Measurements from ENCODE around the gene FRAT1. TPM values are rescaled to one million over a fixed set of nuclear protein-coding genes. Genes with fewer than 3 reads are reported as not detected.

The FRAT1 gene, protein sequence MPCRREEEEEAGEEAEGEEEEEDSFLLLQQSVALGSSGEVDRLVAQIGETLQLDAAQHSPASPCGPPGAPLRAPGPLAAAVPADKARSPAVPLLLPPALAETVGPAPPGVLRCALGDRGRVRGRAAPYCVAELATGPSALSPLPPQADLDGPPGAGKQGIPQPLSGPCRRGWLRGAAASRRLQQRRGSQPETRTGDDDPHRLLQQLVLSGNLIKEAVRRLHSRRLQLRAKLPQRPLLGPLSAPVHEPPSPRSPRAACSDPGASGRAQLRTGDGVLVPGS
- total RNA-seq, result 10 to 100 TPM in 1 of 4 donors, 1 to 10 TPM in 3; 6.8 to 10.0 (median 8.5) TPM

DNA sequence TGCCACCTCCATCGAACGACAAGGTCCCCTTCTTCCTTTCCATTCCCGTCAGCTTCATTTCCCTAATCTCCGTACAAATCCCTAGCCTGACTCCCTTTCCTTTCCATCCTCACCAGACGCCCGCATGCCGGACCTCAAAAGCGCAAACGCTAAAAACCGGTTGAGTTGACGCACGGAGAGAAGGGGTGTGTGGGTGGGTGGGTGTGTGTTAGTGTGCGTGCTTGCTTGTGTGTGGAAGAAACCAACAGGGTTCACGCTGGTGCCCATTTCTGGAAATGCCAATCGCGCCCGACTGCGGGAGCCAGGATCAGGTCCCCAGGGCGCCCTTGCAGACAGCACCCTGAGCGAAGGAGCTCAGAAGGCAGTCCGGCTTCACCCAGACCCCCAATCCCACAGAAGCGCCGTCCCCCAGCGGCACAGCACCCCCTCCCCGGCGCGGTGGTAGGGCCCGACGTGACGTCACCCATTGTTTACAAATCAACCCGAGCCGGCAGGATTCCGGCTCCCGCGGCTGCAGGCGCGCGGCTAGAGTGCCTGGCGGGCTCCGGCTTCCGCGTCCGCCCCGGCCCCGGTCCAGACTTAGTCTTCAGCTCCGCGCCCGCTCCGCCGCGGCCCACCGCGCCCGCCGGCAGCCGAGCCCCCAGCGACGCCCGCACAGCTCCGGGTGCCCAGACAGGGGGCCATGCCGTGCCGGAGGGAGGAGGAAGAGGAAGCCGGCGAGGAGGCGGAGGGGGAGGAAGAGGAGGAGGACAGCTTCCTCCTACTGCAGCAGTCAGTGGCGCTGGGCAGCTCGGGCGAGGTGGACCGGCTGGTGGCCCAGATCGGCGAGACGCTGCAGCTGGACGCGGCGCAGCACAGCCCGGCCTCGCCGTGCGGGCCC, at the start of gene FRAT1:
FRAT1 (plus strand) TSS at position 500 of the 880 bp plus-strand sequence; CDS start at position 683, 183 bp downstream.
- peaks cover 0 to 30% (median 10%) of the 10 kb centered on the region in 4 donors for H3K4me1 ChIP-seq
- peak within 1 kb of the TSS; percentile 59 to 74 (median 68) for H3K4me3 ChIP-seq
- no peaks in the 10 kb centered on the region for H3K9me3 ChIP-seq
- H3K36me3 ChIP-seq, result no peaks in the 10 kb centered on the region
- TF ChIP-seq POLR2A (IDR thresholded peaks at IDR 0.05) (peak; percentile 82 to 83), CTCF (IDR thresholded peaks at IDR 0.05) (peak in 2 of 5 experiments; percentile 48 to 55), EP300 (IDR thresholded peaks at IDR 0.05) (peak; percentile 70 to 81)
- DNase-seq (ENCODE audit: low spot score in 2 of 2), result peak; percentile 78 to 91
- WGBS, 2 donors, result 1% methylated on average over 43 to 78 of the region's 79 CpGs
- no peaks in the 10 kb centered on the region for H3K27me3 ChIP-seq
- peak within 1 kb of the TSS; percentile 83 to 98 (median 94) for H3K27ac ChIP-seq

GRCh38 chr10:97270523-97271154, 48.4 kb upstream of the FRAT1 start:
- DNase-seq (ENCODE audit: low spot score in 2 of 2), result no peak
- no peak for TF ChIP-seq CTCF (IDR thresholded peaks at IDR 0.05)
- TF ChIP-seq EP300 (IDR thresholded peaks at IDR 0.05), result peak; percentile 49 to 76
- Histone ChIP-seq H3K9me3 (no peaks in the 10 kb centered on the region), H3K36me3 (no peaks in the 10 kb centered on the region), H3K27ac (peak overlapping the region in 3 of 4 donors; percentile 51 to 85 (median 65)), H3K27me3 (no peaks in the 10 kb centered on the region), H3K4me3 (peak overlapping the region in 3 of 4 donors; percentile 2 to 41 (median 19)), H3K4me1 (peaks cover 0 to 18% (median 0%) of the 10 kb centered on the region in 4 donors)
- 46 to 51% methylated on average over 3 of the region's 3 CpGs for WGBS, 2 donors

DNA sequence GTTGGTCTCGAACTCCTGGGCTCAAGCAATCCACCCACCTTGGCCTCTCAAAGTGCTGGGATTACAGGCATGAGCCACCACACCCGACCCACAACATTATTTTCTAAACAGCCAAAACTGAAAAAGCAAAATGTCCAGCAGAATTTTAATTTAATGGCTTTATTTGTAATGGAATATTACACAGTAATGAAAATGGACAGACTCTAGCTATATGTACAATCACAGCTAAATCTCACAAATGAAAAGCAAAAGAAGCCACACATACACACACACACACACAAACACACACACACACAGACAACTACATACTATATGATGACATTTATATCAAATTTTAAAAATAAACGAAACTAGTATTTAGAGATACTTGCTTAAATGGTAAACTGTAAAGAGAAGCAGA, 45.4 kb upstream of the FRAT1 start:
- Histone ChIP-seq H3K4me1 (peaks cover 7 to 22% (median 9%) of the 10 kb centered on the region in 4 donors), H3K9me3 (no peaks in the 10 kb centered on the region), H3K27me3 (no peaks in the 10 kb centered on the region), H3K27ac (no peak overlapping the region), H3K36me3 (no peaks in the 10 kb centered on the region), H3K4me3 (no peak overlapping the region)
- no peak for DNase-seq (ENCODE audit: low spot score in 2 of 2)
- 98 to 99% methylated on average over 3 of the region's 3 CpGs for WGBS, 2 donors
- TF ChIP-seq EP300 (IDR thresholded peaks at IDR 0.05) (no peak), POLR2A (IDR thresholded peaks at IDR 0.05) (no peak), CTCF (IDR thresholded peaks at IDR 0.05) (no peak)

GRCh38 chr10:97274828-97275227, 44.2 kb upstream of the FRAT1 start:
- Histone ChIP-seq H3K27me3 (no peaks in the 10 kb centered on the region), H3K36me3 (no peaks in the 10 kb centered on the region), H3K9me3 (no peaks in the 10 kb centered on the region), H3K4me1 (peaks cover 7 to 30% (median 13%) of the 10 kb centered on the region in 4 donors), H3K27ac (peak overlapping the region in 1 of 4 donors; percentile 27), H3K4me3 (no peak overlapping the region)
- no peak for TF ChIP-seq CTCF (IDR thresholded peaks at IDR 0.05)
- no peak for TF ChIP-seq EP300 (IDR thresholded peaks at IDR 0.05)
- TF ChIP-seq POLR2A (IDR thresholded peaks at IDR 0.05), result no peak
- DNase-seq (ENCODE audit: low spot score in 2 of 2), result no peak
- 60 to 70% methylated on average over 3 of the region's 9 CpGs for WGBS, 2 donors
